ENCODE data around the gene PARD6G.

The PARD6G gene

DNA sequence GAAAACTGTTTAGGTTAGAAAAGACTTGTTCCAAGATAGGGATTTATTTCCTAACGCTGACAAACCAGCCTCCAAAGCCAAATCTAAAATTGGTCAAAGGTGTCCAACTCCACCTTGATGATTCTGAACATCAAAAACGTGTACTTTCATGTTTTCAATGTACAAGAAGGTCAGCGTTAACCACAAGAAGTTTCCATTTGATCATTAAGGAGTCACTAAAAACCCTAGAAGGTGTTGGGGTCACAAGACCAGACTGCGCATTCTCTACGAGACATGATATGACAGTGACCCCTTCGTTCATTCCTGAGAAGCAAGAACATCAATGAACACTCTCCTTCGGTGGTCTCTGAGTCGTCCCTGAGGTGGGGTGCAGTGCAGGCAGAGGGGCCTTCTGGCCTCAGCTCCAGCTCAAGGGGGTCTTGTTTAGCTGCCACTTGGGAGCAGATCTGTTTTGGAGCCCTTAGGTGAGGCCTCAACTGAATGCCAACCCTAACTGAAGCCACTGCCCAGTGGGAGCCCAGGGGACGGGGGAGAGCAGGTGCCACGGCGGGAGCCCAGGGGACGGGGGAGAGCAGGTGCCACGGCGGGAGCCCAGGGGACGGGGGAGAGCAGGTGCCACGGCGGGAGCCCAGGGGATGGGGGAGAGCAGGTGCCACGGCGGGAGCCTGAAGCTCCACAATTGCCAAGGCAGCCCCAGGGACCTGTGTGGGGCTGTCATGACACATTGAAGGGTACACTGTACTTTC is 55.2 kb downstream of the PARD6G start:
- Histone ChIP-seq H3K9ac (ENCODE audit: low read length) (no peak overlapping the region), H3K36me3 (ENCODE audit: control insufficient read depth, low read depth, low read length) (no peaks in the 10 kb centered on the region), H3K9me3 (ENCODE audit: control insufficient read depth, low read depth, low read length) (no peaks in the 10 kb centered on the region), H3K4me3 (ENCODE audit: low read length) (no peak overlapping the region), H3K27me3 (ENCODE audit: control insufficient read depth, insufficient read depth, low read length) (no peaks in the 10 kb centered on the region), H3K27ac (ENCODE audit: low read length) (no peak overlapping the region), H3K4me1 (ENCODE audit: control insufficient read depth, low read depth, low read length) (peaks cover 9% of the 10 kb centered on the region)

DNA sequence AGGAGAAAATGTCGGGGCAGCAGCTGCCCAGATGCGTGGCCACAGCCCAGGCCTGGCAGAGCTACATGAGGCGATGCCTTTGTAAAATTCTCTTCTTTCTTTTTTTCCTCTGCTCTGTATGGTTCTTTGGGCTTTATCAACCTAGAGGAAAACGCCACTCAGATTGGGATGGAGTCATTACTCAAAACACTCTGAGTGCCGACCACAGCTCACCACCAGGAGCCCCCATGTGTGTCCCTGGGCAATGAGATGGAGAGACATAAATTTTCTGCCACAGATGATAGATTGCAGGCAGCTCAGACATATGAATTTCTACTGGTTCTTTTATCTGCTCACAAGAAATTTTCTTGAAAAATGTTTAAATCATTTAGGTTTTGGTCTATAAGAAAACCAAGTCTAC is 56.0 kb downstream of the PARD6G start:
- H3K36me3 ChIP-seq (ENCODE audit: control insufficient read depth, low read depth, low read length), result no peaks in the 10 kb centered on the region
- H3K4me1 ChIP-seq (ENCODE audit: control insufficient read depth, low read depth, low read length), result peaks cover 2% of the 10 kb centered on the region
- no peak overlapping the region for H3K9ac ChIP-seq (ENCODE audit: low read length)
- H3K4me3 ChIP-seq (ENCODE audit: low read length), result no peak overlapping the region
- H3K9me3 ChIP-seq (ENCODE audit: control insufficient read depth, low read depth, low read length), result no peaks in the 10 kb centered on the region
- no peaks in the 10 kb centered on the region for H3K27me3 ChIP-seq (ENCODE audit: control insufficient read depth, insufficient read depth, low read length)
- H3K27ac ChIP-seq (ENCODE audit: low read length), result no peak overlapping the region

DNA sequence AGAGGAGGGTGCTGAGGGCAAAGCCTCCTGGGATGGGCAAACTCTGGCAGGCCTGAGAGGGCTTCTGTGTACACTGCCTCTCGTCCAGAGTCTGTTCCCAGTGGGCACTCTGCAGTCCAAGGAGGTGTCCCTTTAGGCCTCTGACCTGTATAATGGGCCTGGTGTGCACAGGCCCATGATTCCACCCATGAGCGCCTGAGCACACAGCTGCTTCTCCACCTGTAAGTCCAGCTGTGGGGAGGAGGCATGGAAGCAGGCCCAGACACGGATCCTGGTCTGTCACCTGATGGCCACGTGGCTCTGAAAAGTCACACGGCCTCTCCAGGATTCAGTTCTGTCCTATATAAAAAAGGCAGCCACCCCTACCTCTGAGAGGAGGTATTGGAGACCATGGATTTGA is 57.0 kb downstream of the PARD6G start:
- H3K9me3 ChIP-seq (ENCODE audit: control insufficient read depth, low read depth, low read length), result no peaks in the 10 kb centered on the region
- no peak overlapping the region for H3K27ac ChIP-seq (ENCODE audit: low read length)
- H3K4me3 ChIP-seq (ENCODE audit: low read length), result no peak overlapping the region
- no peaks in the 10 kb centered on the region for H3K36me3 ChIP-seq (ENCODE audit: control insufficient read depth, low read depth, low read length)
- no peak overlapping the region for H3K9ac ChIP-seq (ENCODE audit: low read length)
- no peaks in the 10 kb centered on the region for H3K4me1 ChIP-seq (ENCODE audit: control insufficient read depth, low read depth, low read length)
- H3K27me3 ChIP-seq (ENCODE audit: control insufficient read depth, insufficient read depth, low read length), result no peaks in the 10 kb centered on the region

DNA sequence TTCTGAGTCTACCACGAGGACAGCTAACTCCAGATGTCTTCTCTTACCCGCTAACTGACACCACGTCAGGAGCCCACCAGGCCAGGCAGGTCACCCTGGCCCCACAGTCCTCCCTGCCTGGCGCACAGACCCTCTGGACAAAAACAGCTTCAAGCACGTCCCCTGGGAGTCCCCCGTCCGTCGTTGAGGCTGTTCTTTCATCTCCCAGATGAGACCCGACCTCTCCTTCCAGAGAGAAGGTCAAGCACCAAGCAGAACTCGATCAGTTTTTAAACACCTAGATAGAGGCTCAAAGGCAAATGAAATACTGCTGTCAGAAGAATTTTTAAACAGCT is 57.8 kb downstream of the PARD6G start:
- Histone ChIP-seq H3K4me3 (ENCODE audit: low read length) (no peak overlapping the region), H3K27ac (ENCODE audit: low read length) (no peak overlapping the region), H3K9ac (ENCODE audit: low read length) (no peak overlapping the region), H3K4me1 (ENCODE audit: control insufficient read depth, low read depth, low read length) (no peaks in the 10 kb centered on the region), H3K27me3 (ENCODE audit: control insufficient read depth, insufficient read depth, low read length) (no peaks in the 10 kb centered on the region), H3K36me3 (ENCODE audit: control insufficient read depth, low read depth, low read length) (no peaks in the 10 kb centered on the region), H3K9me3 (ENCODE audit: control insufficient read depth, low read depth, low read length) (no peaks in the 10 kb centered on the region)

DNA sequence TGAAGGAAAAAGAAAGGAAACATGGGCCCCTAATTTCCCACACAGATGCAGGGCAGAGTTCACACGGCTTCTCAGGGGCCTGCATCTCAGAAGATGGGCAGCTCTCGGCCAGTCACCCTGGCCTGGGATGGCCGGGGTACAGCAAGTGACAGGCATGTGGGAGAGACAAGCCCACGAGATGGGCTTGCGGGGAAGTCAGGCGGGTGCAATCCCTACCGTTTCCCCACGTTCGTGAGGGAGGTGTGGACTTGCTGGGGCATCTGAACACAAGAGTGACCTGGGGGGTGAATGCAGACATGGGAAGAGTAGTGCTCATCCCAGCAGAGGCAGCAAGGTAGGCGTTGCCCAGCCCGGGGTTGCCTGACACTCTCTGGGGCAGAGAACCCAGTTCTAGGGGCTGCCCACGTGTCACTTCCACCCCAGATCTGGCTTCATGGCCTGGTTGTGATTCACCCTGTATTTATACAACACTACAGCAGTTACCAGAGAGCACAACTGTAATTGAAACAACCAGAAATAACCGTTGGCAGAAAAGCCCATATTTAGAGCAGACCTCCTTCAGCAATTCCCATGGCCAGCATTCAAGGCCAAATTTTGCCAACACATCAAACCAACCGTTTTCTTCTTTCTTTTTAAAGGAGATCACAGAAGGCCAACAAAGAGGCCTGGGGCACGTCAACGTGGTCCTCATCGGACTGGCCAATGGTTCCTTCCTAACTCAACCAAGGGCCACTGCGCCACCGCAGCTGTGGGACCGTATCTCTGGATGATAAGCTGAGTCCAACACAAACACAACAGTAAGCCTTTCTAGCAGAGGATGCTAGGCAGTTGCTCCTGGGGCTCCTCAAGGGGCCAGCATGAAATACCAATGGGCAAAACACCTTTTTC is 58.4 kb downstream of the PARD6G start:
- H3K36me3 ChIP-seq (ENCODE audit: control insufficient read depth, low read depth, low read length), result no peaks in the 10 kb centered on the region
- H3K9ac ChIP-seq (ENCODE audit: low read length), result no peak overlapping the region
- H3K9me3 ChIP-seq (ENCODE audit: control insufficient read depth, low read depth, low read length), result no peaks in the 10 kb centered on the region
- H3K4me1 ChIP-seq (ENCODE audit: control insufficient read depth, low read depth, low read length), result no peaks in the 10 kb centered on the region
- H3K27ac ChIP-seq (ENCODE audit: low read length), result no peak overlapping the region
- H3K4me3 ChIP-seq (ENCODE audit: low read length), result no peak overlapping the region
- no peaks in the 10 kb centered on the region for H3K27me3 ChIP-seq (ENCODE audit: control insufficient read depth, insufficient read depth, low read length)

DNA sequence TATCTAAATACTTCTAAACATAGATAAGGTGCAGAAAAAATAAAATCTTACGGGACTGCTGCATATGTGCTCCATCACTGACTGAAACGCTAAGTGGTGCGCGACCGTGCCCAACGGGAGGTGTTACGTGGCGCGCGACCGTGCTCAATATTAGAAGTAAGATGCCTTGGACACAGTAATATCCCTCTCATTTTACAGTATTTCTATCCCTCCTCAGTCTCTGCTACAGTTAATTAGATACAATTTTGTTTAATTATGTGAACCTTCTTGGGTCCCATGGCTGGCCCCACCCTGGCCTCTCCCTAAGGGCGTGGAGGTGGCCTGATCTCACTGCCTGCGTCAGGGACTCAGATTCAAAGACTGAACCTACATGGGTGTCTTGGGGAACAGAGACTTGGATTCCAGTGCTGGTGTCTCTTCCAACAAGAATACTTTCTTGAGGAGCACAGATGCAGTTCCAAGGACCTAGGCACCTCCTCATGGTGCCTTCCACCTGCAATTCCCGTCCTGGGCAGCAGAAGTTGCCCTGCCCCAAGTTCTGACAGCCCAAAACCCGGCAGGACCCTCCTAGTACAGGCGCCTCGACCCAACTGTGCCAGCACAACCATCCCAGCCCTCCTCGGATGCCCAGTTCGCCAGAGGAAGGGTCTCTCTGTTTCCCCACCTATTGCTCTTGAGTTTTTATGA is 59.2 kb downstream of the PARD6G start:
- Histone ChIP-seq H3K27ac (ENCODE audit: low read length) (no peak overlapping the region), H3K9me3 (ENCODE audit: control insufficient read depth, low read depth, low read length) (no peaks in the 10 kb centered on the region), H3K4me3 (ENCODE audit: low read length) (no peak overlapping the region), H3K36me3 (ENCODE audit: control insufficient read depth, low read depth, low read length) (no peaks in the 10 kb centered on the region), H3K4me1 (ENCODE audit: control insufficient read depth, low read depth, low read length) (no peaks in the 10 kb centered on the region), H3K27me3 (ENCODE audit: control insufficient read depth, insufficient read depth, low read length) (no peaks in the 10 kb centered on the region), H3K9ac (ENCODE audit: low read length) (no peak overlapping the region)

DNA sequence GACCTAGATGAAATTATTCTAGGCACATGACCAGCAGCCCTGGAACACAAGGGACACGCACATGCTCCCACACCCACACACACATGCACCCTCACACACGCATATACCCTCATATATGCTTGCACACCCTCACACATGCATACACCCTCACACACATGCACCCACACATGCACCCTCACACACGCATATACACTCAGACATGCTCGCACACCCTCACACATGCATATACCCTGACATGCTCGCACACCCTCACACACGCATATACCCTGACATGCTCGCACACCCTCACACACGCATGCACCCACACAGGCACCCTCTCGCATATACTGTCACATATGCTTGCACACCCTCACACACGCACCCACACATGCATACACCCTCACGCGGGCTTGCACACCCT is 61.8 kb downstream of the PARD6G start:
- Histone ChIP-seq H3K27ac (ENCODE audit: low read length) (no peak overlapping the region), H3K27me3 (ENCODE audit: control insufficient read depth, insufficient read depth, low read length) (no peaks in the 10 kb centered on the region), H3K4me3 (ENCODE audit: low read length) (no peak overlapping the region), H3K36me3 (ENCODE audit: control insufficient read depth, low read depth, low read length) (no peaks in the 10 kb centered on the region), H3K4me1 (ENCODE audit: control insufficient read depth, low read depth, low read length) (no peaks in the 10 kb centered on the region), H3K9ac (ENCODE audit: low read length) (no peak overlapping the region), H3K9me3 (ENCODE audit: control insufficient read depth, low read depth, low read length) (no peaks in the 10 kb centered on the region)

DNA sequence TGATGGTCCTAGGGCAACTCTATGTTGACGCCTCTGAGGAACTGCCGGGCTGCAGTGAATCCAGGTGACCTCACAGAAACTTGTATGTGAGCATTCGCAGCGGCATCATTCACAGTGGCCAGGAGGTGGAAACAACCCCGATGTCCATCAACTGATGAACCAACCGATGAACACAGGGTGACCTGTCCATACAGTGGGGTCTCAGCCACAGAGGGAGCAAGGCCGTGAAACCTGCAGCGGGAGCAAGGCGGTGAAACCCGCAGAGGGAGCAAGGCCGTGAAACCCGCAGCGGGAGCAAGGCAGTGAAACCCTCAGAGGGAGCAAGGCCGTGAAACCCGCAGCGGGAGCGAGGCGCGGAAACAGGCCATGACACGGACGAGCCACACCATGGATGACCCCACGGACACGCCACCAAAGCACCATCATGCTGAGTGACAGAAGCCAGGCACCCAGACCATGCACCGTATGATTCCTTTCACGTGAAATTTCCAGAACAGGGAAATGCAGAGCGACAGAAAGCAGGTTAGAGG is 63.0 kb downstream of the PARD6G start:
- no peaks in the 10 kb centered on the region for H3K27me3 ChIP-seq (ENCODE audit: control insufficient read depth, insufficient read depth, low read length)
- no peaks in the 10 kb centered on the region for H3K4me1 ChIP-seq (ENCODE audit: control insufficient read depth, low read depth, low read length)
- no peak overlapping the region for H3K4me3 ChIP-seq (ENCODE audit: low read length)
- no peak overlapping the region for H3K9ac ChIP-seq (ENCODE audit: low read length)
- no peaks in the 10 kb centered on the region for H3K36me3 ChIP-seq (ENCODE audit: control insufficient read depth, low read depth, low read length)
- H3K9me3 ChIP-seq (ENCODE audit: control insufficient read depth, low read depth, low read length), result no peaks in the 10 kb centered on the region
- no peak overlapping the region for H3K27ac ChIP-seq (ENCODE audit: low read length)

DNA sequence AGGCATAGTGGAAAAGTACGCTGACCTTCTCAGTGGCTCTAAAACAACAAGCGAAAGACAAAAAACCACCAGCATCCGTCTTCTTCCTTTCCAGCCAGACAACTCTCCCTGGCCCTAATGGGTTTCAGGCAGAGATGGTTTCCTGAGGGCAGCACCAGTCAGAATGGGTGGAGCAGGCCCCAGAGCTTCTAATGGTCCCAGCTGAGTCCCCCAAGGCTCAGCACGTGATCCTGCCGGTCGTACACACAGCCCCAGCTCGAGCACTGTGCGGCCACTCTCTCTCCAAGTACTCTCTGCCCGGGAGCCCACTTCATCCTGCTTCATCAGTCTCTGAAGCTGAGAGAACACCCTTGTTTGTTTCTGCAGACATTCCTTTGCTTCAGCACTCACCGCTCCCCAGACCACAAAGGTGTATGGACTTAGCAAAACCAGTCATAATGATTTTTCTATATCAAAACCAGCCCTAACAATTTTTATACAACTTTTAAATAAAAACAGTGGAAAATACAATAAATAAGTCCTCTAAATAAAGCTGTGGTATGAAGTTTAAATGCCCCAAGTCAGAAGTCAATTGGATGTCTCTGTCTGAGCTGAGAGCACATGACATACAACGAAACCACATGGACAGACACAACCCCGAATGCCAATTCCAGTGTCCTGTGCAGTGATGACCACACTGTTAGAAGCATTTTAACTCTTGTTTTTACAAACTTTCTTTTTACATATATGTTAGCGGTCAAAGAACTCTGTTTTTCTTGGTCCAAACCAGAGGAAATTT is 63.9 kb downstream of the PARD6G start:
- Histone ChIP-seq H3K27ac (ENCODE audit: low read length) (no peak overlapping the region), H3K4me1 (ENCODE audit: control insufficient read depth, low read depth, low read length) (no peaks in the 10 kb centered on the region), H3K9ac (ENCODE audit: low read length) (no peak overlapping the region), H3K36me3 (ENCODE audit: control insufficient read depth, low read depth, low read length) (no peaks in the 10 kb centered on the region), H3K4me3 (ENCODE audit: low read length) (no peak overlapping the region), H3K9me3 (ENCODE audit: control insufficient read depth, low read depth, low read length) (no peaks in the 10 kb centered on the region), H3K27me3 (ENCODE audit: control insufficient read depth, insufficient read depth, low read length) (no peaks in the 10 kb centered on the region)

DNA sequence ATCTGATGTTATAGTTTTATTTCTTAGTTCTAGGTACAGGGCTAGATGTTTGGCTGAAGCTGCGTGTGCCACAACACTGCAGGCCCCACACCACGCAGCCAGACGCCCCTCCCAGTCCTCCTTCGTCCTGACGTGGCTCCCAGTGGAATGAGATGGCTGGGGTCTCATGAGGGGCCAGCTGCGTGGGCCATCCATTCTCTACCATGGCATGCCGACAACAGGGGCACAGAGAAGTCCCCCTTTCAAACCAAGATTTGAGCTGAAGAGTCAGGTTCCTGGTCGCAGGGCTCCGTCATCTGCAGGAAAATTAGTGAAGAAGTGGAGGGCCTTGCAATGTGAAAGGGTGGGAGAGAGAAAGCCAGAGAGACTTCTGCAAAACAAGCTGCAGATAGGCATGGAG is 64.5 kb downstream of the PARD6G start:
- Histone ChIP-seq H3K27me3 (ENCODE audit: control insufficient read depth, insufficient read depth, low read length) (no peaks in the 10 kb centered on the region), H3K9me3 (ENCODE audit: control insufficient read depth, low read depth, low read length) (no peaks in the 10 kb centered on the region), H3K4me3 (ENCODE audit: low read length) (no peak overlapping the region), H3K9ac (ENCODE audit: low read length) (no peak overlapping the region), H3K36me3 (ENCODE audit: control insufficient read depth, low read depth, low read length) (no peaks in the 10 kb centered on the region), H3K4me1 (ENCODE audit: control insufficient read depth, low read depth, low read length) (no peaks in the 10 kb centered on the region), H3K27ac (ENCODE audit: low read length) (no peak overlapping the region)

All from iPS-18a (cell line).